Astrocyte (in vitro differentiated cells and primary cell): Measurements from ENCODE around the gene RFX1. TPM values are rescaled to one million over a fixed set of nuclear protein-coding genes. Genes with fewer than 3 reads are reported as not detected.

Experiments used
- DNase-seq: peaks from one replicate; pipeline ENCODE4 v3.0.0-alpha.2; 2010; ENCODE audit warnings: low read depth
- FAIRE-seq: peaks from 2 replicates; lab custom pipeline; 2011; peaks lifted over from hg19 to GRCh38; lab: Jason Lieb, UNC
- H2AFZ ChIP-seq: 2 replicates; pipeline ENCODE4 v1.6.0; 2012; ENCODE audit warnings: low read depth, low read length, inconsistent platforms
- H3K27ac ChIP-seq: 2 replicates; pipeline ENCODE4 v1.5.1; 2011; ENCODE audit warnings: low read depth, low read length, inconsistent platforms
- H3K27me3 ChIP-seq: 2 replicates; pipeline ENCODE4 v1.6.0; 2011; ENCODE audit warnings: low read length, inconsistent platforms; ENCODE audit not compliant: insufficient read depth
- H3K36me3 ChIP-seq: 2 replicates; pipeline ENCODE4 v1.5.1; 2011; ENCODE audit warnings: low read length, inconsistent platforms; ENCODE audit not compliant: insufficient read depth
- H3K4me1 ChIP-seq: 2 replicates; pipeline ENCODE4 v1.5.1; 2011; ENCODE audit warnings: low read length, inconsistent platforms; ENCODE audit not compliant: insufficient read depth
- H3K4me2 ChIP-seq: 2 replicates; pipeline ENCODE4 v1.6.0; 2012; ENCODE audit warnings: low read length, inconsistent platforms
- H3K4me3 ChIP-seq: 2 replicates; pipeline ENCODE4 v1.5.1; 2011; ENCODE audit warnings: low read depth, mild to moderate bottlenecking, low read length, inconsistent platforms; ENCODE audit not compliant: insufficient read depth
- H3K79me2 ChIP-seq: 2 replicates; pipeline ENCODE4 v1.6.0; 2012; ENCODE audit warnings: mild to moderate bottlenecking, low read length, inconsistent platforms; ENCODE audit not compliant: insufficient read depth
- H3K9ac ChIP-seq: 2 replicates; pipeline ENCODE4 v1.6.0; 2012; ENCODE audit warnings: mild to moderate bottlenecking, low read length, inconsistent platforms
- H3K9me3 ChIP-seq: 2 replicates; pipeline ENCODE4 v1.5.1; 2012; ENCODE audit warnings: low read depth, mild to moderate bottlenecking, low read length, inconsistent platforms; ENCODE audit not compliant: insufficient read depth
- H4K20me1 ChIP-seq: 2 replicates; pipeline ENCODE4 v1.6.0; 2012; ENCODE audit warnings: low read length, inconsistent platforms; ENCODE audit not compliant: insufficient read depth
- H3K27ac Mint-ChIP-seq: one replicate; pipeline ENCODE4 v1.8.0; 2021; ENCODE audit warnings: mild to moderate bottlenecking, mixed read lengths; ENCODE audit not compliant: unreplicated experiment
- H3K27me3 Mint-ChIP-seq: one replicate; pipeline ENCODE4 v1.8.0; 2021; ENCODE audit warnings: low read depth, mixed read lengths; ENCODE audit not compliant: unreplicated experiment
- H3K36me3 Mint-ChIP-seq: one replicate; pipeline ENCODE4 v1.8.0; 2021; ENCODE audit warnings: low read depth, mixed read lengths; ENCODE audit not compliant: unreplicated experiment
- H3K4me1 Mint-ChIP-seq: one replicate; pipeline ENCODE4 v1.8.0; 2021; ENCODE audit warnings: low read depth, mixed read lengths; ENCODE audit not compliant: unreplicated experiment
- H3K4me3 Mint-ChIP-seq: one replicate; pipeline ENCODE4 v1.8.0; 2021; ENCODE audit warnings: mild to moderate bottlenecking, moderate library complexity, mixed read lengths; ENCODE audit not compliant: unreplicated experiment
- H3K9me3 Mint-ChIP-seq: one replicate; pipeline ENCODE4 v1.8.0; 2021; ENCODE audit warnings: mild to moderate bottlenecking, mixed read lengths; ENCODE audit not compliant: unreplicated experiment
- EZH2 ChIP-seq: IDR thresholded peaks from 2 replicates; pipeline ENCODE4 v1.6.1; 2012; ENCODE audit warnings: mild to moderate bottlenecking, low read length, inconsistent platforms; ENCODE audit not compliant: insufficient read depth
- total RNA-seq: library from RNA; stranded (reverse); gene quantifications from 2 replicates; pipeline ENCODE4 v1.2.1, GENCODE V29; 2021
- TF ChIP-seq, protein P1 (sequence below): IDR thresholded peaks from 2 replicates; pipeline ENCODE4 v1.5.1; 2011; ENCODE audit warnings: low read depth, mild to moderate bottlenecking, inconsistent platforms, low read length, moderate library complexity; ENCODE audit not compliant: insufficient read depth

Gene RFX1
- total RNA-seq, 1 donor from 2014 or later = 11.8 TPM

DNA sequence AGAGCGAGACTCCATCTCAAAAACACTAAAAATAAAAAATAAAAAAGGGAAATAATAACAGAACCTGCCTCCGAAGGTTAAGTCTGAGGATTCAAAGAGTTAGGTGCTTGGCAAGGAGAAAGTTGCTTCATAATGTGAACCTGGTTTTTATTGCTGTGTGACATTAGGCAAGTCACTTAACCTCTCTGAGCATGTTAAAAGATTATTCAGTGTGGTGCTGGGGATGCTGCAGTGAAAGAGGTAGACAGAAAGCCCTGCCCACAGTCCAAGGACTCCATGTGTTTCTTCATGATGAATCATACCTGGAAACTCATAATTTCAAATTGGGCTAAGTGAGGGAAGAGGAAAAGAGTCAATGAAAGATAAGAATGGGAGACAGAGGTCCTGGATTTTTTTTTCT is 27.8 kb upstream of the RFX1 start:
- H3K27me3 ChIP-seq = no peaks in the 10 kb centered on the region
- no peak overlapping the region for H2AFZ ChIP-seq
- FAIRE-seq (no peak), DNase-seq (no peak)
- H3K27ac ChIP-seq = no peak overlapping the region
- no peak overlapping the region for H3K4me3 ChIP-seq
- no peak overlapping the region for H3K4me2 ChIP-seq
- H4K20me1 ChIP-seq = no peaks in the 10 kb centered on the region
- H3K79me2 ChIP-seq = no peaks in the 10 kb centered on the region
- no peak for TF ChIP-seq EZH2
- TF ChIP-seq, protein P1, sequence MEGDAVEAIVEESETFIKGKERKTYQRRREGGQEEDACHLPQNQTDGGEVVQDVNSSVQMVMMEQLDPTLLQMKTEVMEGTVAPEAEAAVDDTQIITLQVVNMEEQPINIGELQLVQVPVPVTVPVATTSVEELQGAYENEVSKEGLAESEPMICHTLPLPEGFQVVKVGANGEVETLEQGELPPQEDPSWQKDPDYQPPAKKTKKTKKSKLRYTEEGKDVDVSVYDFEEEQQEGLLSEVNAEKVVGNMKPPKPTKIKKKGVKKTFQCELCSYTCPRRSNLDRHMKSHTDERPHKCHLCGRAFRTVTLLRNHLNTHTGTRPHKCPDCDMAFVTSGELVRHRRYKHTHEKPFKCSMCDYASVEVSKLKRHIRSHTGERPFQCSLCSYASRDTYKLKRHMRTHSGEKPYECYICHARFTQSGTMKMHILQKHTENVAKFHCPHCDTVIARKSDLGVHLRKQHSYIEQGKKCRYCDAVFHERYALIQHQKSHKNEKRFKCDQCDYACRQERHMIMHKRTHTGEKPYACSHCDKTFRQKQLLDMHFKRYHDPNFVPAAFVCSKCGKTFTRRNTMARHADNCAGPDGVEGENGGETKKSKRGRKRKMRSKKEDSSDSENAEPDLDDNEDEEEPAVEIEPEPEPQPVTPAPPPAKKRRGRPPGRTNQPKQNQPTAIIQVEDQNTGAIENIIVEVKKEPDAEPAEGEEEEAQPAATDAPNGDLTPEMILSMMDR = no peak
- no peaks in the 10 kb centered on the region for H3K9me3 ChIP-seq
- no peaks in the 10 kb centered on the region for H3K36me3 ChIP-seq
- Mint-ChIP-seq H3K9me3 (no peaks in the 10 kb centered on the region), H3K4me1 (no peaks in the 10 kb centered on the region), H3K27ac (no peak overlapping the region), H3K36me3 (peaks cover 2% of the 10 kb centered on the region), H3K27me3 (peaks cover 7% of the 10 kb centered on the region), H3K4me3 (no peak overlapping the region)
- peaks cover 2% of the 10 kb centered on the region for H3K4me1 ChIP-seq
- H3K9ac ChIP-seq = no peak overlapping the region

DNA sequence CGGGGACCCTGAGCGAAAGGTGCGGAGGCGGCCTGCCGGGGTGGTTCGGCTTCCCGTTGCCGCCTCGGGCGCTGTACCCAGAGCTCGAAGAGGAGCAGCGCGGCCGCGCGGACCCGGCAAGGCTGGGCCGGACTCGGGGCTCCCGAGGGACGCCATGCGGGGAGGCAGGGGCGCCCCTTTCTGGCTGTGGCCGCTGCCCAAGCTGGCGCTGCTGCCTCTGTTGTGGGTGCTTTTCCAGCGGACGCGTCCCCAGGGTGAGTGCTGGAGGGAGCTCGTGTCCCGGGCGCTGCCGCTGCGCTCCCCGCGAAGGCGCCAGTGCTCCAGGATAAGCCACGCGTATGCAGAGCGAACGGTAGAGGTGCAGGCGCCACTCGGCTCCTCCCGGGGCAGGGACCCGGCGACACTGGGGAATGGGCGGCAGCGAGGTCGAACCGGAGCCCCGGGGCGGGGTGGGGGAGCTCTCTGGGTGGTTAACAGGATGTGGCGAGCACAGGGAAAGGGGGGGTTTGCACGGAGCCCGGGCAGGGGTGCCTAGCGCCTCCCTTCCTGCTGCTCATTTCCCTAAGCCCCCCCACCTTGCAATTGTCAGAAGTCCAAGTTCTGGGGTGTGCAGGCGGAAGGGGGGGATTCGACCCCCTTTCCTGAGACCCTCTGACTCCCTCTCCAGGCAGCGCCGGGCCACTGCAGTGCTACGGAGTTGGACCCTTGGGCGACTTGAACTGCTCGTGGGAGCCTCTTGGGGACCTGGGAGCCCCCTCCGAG is 25.8 kb upstream of the RFX1 start, which contains the start of gene IL27RA:
Gene IL27RA, plus strand, starts transcription at position 44 of the 762 bp plus-strand sequence. Its CDS starts 111 bp downstream, at position 155.
- no peaks in the 10 kb centered on the region for H3K9me3 ChIP-seq
- H4K20me1 ChIP-seq = no peaks in the 10 kb centered on the region
- no peak within 1 kb of the TSS for H3K27ac ChIP-seq
- peak within 1 kb of the TSS; percentile 75 for H3K9ac ChIP-seq
- DNase-seq = peak; percentile 37
- H3K36me3 ChIP-seq = no peaks in the 10 kb centered on the region
- no peak for FAIRE-seq
- no peaks in the 10 kb centered on the region for H3K79me2 ChIP-seq
- H3K4me3 Mint-ChIP-seq = peak within 1 kb of the TSS; percentile 83
- no peaks in the 10 kb centered on the region for H3K4me1 Mint-ChIP-seq
- H3K4me1 ChIP-seq = peaks cover 2% of the 10 kb centered on the region
- H3K27me3 Mint-ChIP-seq = peaks cover 16% of the 10 kb centered on the region
- H3K9me3 Mint-ChIP-seq = no peaks in the 10 kb centered on the region
- peak within 1 kb of the TSS; percentile 96 for H2AFZ ChIP-seq
- peak within 1 kb of the TSS; percentile 98 for H3K4me2 ChIP-seq
- peak within 1 kb of the TSS; percentile 66 for H3K4me3 ChIP-seq
- no peaks in the 10 kb centered on the region for H3K36me3 Mint-ChIP-seq
- H3K27ac Mint-ChIP-seq = no peak within 1 kb of the TSS
- no peaks in the 10 kb centered on the region for H3K27me3 ChIP-seq
- TF ChIP-seq, protein P1 = peak; percentile 40
- no peak for TF ChIP-seq EZH2
